HG02943 (cell line): ENCODE results near the gene SNAI1.
A peak's percentile ranks its signal among the peaks of the same experiment; 100 is the strongest.
"Not testable (repeated sequence)": the region's sequence is repeated elsewhere in the genome, so short reads cannot be mapped to it uniquely, and the experiment has no call there.

Experiments used
- ATAC-seq: cut with Tn5 transposase; IDR thresholded peaks from one replicate; pipeline ENCODE4 v1.9.1; 2021; ENCODE audit warnings: mild to moderate bottlenecking, low read depth, moderate library complexity; ENCODE audit not compliant: unreplicated experiment

The SNAI1 gene

GRCh38 chr20:49982346-49983122, at the start of gene SNAI1:
SNAI1 (plus strand) TSS chr20:49982980; CDS start chr20:49983060, 80 bp downstream.
- ATAC-seq: peak; percentile 47

GRCh38 chr20:49935746-49936152, 47.0 kb upstream of the SNAI1 start:
- no peak for ATAC-seq

GRCh38 chr20:49936153-49937026, 46.4 kb upstream of the SNAI1 start, which contains the start of gene RNF114:
RNF114 (plus strand) TSS chr20:49936397; CDS start chr20:49936413, 16 bp downstream.
- ATAC-seq: peak; percentile 57

- peak; percentile 24 for ATAC-seq
Measured at GRCh38 chr20:49937027-49937929, 45.5 kb upstream of the SNAI1 start.

GRCh38 chr20:49938173-49939163, 44.3 kb upstream of the SNAI1 start:
- ATAC-seq: no peak

- ATAC-seq: no peak
Measured at GRCh38 chr20:49941456-49941855, 41.3 kb upstream of the SNAI1 start.

- no peak for ATAC-seq
Measured at GRCh38 chr20:49942303-49942702, 40.5 kb upstream of the SNAI1 start.

- ATAC-seq: no peak
Measured at GRCh38 chr20:49942942-49943341, 39.8 kb upstream of the SNAI1 start.

- no peak for ATAC-seq
Measured at GRCh38 chr20:49945306-49945700, 37.5 kb upstream of the SNAI1 start.

- ATAC-seq: no peak
Measured at GRCh38 chr20:49945701-49946477, 36.9 kb upstream of the SNAI1 start.

- ATAC-seq: no peak
Measured at GRCh38 chr20:49948178-49948577, 34.6 kb upstream of the SNAI1 start.

GRCh38 chr20:49948809-49949507, 33.8 kb upstream of the SNAI1 start:
- ATAC-seq: no peak

GRCh38 chr20:49951151-49951550, 31.6 kb upstream of the SNAI1 start:
- no peak for ATAC-seq

- no peak for ATAC-seq
Measured at GRCh38 chr20:49955167-49955566, 27.6 kb upstream of the SNAI1 start.

- not testable (repeated sequence) for ATAC-seq
Measured at GRCh38 chr20:49955830-49956396, 26.9 kb upstream of the SNAI1 start.

GRCh38 chr20:49956689-49957088, 26.1 kb upstream of the SNAI1 start:
- ATAC-seq: no peak

GRCh38 chr20:49957089-49957938, 25.5 kb upstream of the SNAI1 start:
- ATAC-seq: not testable (repeated sequence)
